HUES6 (cell line): ENCODE results near the gene PARP15.
"Not testable (repeated sequence)": the region's sequence is repeated elsewhere in the genome, so short reads cannot be mapped to it uniquely, and the experiment has no call there.

Experiments used
- H3K27ac ChIP-seq: 2 replicates; pipeline ENCODE4 v1.7.0; 2013; ENCODE audit warnings: low read depth, mild to moderate bottlenecking, low read length, inconsistent platforms
- H3K27me3 ChIP-seq: 2 replicates; pipeline ENCODE4 v1.6.1; 2013; ENCODE audit warnings: low read length; ENCODE audit not compliant: control insufficient read depth, insufficient read depth
- H3K36me3 ChIP-seq: 2 replicates; pipeline ENCODE4 v1.6.1; 2013; ENCODE audit warnings: low read length; ENCODE audit not compliant: control insufficient read depth, insufficient read depth
- H3K4me1 ChIP-seq: 2 replicates; pipeline ENCODE4 v1.6.1; 2013; ENCODE audit warnings: low read length; ENCODE audit not compliant: control insufficient read depth, insufficient read depth
- H3K4me3 ChIP-seq: 2 replicates; pipeline ENCODE4 v1.5.1; 2013; ENCODE audit warnings: low read depth, low read length
- H3K9ac ChIP-seq: one replicate; pipeline ENCODE4 v1.6.1; 2013; ENCODE audit warnings: mild to moderate bottlenecking, low read length
- H3K9me3 ChIP-seq: 2 replicates; pipeline ENCODE4 v1.6.1; 2013; ENCODE audit warnings: low read depth, low read length; ENCODE audit not compliant: control insufficient read depth, insufficient read depth

Gene PARP15

DNA sequence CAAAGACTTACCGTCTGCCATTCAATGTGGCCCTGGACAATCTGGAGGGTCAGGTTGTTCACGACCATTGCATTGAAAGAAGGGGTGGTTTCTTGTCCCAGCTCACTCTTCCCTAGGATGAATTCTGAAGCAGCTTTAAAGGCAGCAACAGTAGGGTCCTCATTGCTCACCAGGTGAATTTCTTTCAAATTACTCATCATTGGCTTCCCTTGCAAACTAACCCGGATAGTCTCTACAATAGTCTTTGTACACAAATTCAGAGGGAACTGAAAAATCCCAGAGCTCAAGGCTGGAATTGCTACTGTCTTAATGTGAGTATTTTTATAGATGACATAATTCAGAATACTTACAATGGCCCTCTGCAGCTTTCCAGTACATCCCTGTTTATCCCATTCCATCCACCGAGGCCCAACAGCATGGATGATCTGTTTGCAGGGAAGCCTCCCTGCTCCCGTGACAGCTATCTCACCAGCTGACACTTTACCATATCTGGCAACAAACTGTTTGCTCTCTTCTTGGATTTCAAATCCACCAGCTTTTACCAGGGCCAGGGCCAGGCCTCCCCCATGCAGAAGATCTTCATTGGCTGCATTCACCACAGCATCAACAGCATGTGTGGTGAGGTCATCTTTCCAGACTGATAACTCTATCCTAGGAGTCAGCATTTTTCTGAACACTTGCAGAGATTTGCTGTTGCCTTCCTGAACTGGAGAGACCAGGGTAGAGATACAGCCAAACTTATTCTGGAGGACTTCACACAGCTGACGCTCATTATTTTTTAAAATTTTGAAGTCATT is 22.0 kb upstream of the PARP15 start:
- H3K4me1 ChIP-seq, result peaks cover 14% of the 10 kb centered on the region
- no peaks in the 10 kb centered on the region for H3K27me3 ChIP-seq
- no peak overlapping the region for H3K9ac ChIP-seq
- no peaks in the 10 kb centered on the region for H3K9me3 ChIP-seq
- H3K36me3 ChIP-seq, result no peaks in the 10 kb centered on the region
- no peak overlapping the region for H3K27ac ChIP-seq
- H3K4me3 ChIP-seq, result no peak overlapping the region

GRCh38 chr3:122557356-122557755 is 20.1 kb upstream of the PARP15 start:
- Histone ChIP-seq H3K27ac (no peak overlapping the region), H3K36me3 (no peaks in the 10 kb centered on the region), H3K4me3 (no peak overlapping the region), H3K9me3 (no peaks in the 10 kb centered on the region), H3K4me1 (peaks cover 14% of the 10 kb centered on the region), H3K9ac (no peak overlapping the region), H3K27me3 (no peaks in the 10 kb centered on the region)

- Histone ChIP-seq H3K4me3 (no peak overlapping the region), H3K36me3 (no peaks in the 10 kb centered on the region), H3K27ac (no peak overlapping the region)
Observed at GRCh38 chr3:122558605-122559004, 18.8 kb upstream of the PARP15 start.

DNA sequence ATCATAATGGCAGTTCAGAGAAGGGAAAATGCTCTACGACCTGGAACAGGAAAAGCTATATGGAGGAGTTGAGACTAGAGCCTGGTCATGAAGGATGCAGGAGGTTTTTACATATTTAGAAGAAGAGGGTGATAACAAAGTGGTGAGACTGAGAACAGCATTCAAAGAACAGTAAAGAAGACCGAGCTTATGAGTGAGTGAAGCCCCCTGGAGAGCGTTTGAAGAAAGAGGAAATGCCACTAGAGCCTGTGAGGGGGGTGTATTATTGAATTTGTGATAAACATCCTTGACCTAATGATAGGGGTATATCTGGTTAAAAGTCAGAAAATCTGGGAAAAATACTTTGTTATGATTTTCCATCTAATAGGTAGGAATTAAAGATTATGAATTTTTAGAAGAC is 17.5 kb upstream of the PARP15 start:
- Histone ChIP-seq H3K27ac (no peak overlapping the region), H3K9me3 (no peaks in the 10 kb centered on the region), H3K9ac (no peak overlapping the region), H3K27me3 (no peaks in the 10 kb centered on the region), H3K36me3 (no peaks in the 10 kb centered on the region), H3K4me1 (peaks cover 22% of the 10 kb centered on the region), H3K4me3 (no peak overlapping the region)

More at GRCh38 chr3:122558605-122559004, 18.8 kb upstream of the PARP15 start:
- H3K9me3 ChIP-seq, result no peaks in the 10 kb centered on the region
- H3K9ac ChIP-seq, result no peak overlapping the region
- H3K27me3 ChIP-seq, result no peaks in the 10 kb centered on the region
- peaks cover 16% of the 10 kb centered on the region for H3K4me1 ChIP-seq

- Histone ChIP-seq H3K36me3 (no peaks in the 10 kb centered on the region), H3K4me3 (no peak overlapping the region), H3K27me3 (no peaks in the 10 kb centered on the region), H3K4me1 (peaks cover 16% of the 10 kb centered on the region), H3K27ac (no peak overlapping the region), H3K9me3 (no peaks in the 10 kb centered on the region), H3K9ac (no peak overlapping the region)
Observed at GRCh38 chr3:122560680-122561079, 16.8 kb upstream of the PARP15 start.

DNA sequence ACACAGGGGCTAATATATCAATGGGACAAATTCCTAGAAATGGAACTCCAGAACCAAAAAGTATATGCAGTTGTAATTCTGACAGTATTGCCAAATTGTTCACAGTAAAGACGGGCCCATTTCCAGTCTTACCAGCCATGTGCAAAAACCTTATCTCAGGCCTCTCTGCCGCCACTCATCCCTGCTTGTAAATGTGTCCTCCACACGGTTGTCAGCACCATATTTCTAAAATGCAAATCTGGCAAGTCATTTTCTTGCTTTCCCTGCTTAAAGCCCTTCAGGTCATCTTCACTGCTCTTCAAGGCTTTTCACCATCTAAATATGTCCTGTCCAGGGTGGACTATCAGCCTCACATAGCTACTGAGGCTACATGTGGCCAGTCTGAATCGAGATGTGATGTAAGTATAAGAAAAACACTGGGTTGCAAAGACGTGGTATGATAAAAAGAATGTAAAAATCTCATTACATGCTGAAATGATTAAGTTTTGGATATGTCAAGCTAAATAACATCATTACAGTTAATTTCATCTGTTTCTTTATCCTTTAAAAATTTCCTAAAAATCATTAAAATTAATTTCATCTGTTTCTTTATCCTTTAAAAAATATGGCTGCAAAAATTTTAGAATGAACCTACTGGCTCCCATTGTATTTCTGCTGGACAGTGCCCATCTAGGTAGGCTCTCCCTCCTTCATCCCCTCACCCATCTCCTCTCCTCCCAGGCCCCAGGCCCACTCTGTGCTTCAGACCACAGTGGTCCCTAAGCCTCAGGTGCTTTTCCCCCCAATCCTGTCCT is 14.3 kb upstream of the PARP15 start:
- H3K4me3 ChIP-seq, result peak overlapping the region; percentile 71
- no peak overlapping the region for H3K9ac ChIP-seq
- H3K27ac ChIP-seq, result no peak overlapping the region
- H3K27me3 ChIP-seq, result no peaks in the 10 kb centered on the region
- no peaks in the 10 kb centered on the region for H3K36me3 ChIP-seq
- H3K4me1 ChIP-seq, result peaks cover 15% of the 10 kb centered on the region
- no peaks in the 10 kb centered on the region for H3K9me3 ChIP-seq

DNA sequence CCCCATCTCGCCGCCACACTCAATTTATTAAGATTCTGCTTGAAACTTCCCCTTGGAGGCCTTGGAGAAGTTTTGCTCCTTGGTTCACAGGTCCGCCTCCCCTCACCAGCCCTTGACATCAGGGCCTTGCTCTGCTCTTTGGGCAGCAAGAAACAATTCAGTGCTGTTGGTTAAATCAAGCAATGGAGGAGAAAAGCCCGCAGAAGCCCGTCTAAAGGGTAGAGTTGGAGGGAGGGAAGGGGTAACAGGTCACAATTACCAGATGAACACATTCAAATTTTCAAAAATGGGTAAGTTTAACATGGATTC is 13.8 kb upstream of the PARP15 start:
- Histone ChIP-seq H3K27ac (no peak overlapping the region), H3K4me3 (peak overlapping the region; percentile 71), H3K36me3 (no peaks in the 10 kb centered on the region), H3K9me3 (no peaks in the 10 kb centered on the region), H3K27me3 (no peaks in the 10 kb centered on the region), H3K9ac (peak overlapping the region; percentile 47), H3K4me1 (peaks cover 15% of the 10 kb centered on the region)

DNA sequence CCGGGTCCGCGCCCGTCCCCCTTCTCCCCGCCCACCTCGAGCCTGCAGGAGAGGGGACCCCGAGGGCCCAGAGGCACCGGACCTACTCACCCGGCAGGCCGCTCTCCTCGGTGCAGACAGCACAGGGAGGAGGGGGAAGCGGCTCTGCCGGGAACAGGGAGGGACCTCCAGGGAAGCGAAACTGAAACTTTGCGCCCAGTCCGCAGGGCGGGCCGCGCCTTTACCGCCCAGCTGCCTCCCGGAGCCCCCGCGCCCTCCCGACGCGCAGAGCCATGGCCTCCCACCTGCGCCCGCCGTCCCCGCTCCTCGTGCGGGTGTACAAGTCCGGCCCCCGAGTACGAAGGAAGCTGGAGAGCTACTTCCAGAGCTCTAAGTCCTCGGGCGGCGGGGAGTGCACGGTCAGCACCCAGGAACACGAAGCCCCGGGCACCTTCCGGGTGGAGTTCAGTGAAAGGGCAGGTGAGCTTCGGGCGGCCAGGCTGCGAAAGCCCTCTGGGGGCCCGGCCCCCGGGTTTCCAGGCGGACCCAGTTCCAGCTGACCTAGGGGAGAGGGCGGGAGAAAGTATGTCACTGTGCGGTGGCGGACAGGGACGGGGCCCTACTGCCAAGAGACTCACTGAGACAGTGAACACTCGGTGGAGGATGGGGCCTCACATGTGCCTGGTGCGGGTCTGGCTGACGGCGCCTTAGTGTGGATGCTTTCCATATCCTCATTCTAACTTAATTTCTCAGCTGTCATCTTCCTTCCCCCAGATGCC is 13.1 kb upstream of the PARP15 start, which contains the start of the genes DTX3L and PARP9:
Gene DTX3L, plus strand, starts transcription at position 184 of the 758 bp plus-strand sequence. Its CDS starts 89 bp downstream, at position 273.
Gene PARP9, minus strand, starts transcription at position 146 of the 758 bp plus-strand sequence. CDS start 4,680 bp downstream, outside the sequence.
- Histone ChIP-seq H3K27me3 (no peaks in the 10 kb centered on the region), H3K36me3 (no peaks in the 10 kb centered on the region), H3K9ac (peak within 1 kb of the TSS; percentile 47), H3K9me3 (no peaks in the 10 kb centered on the region), H3K4me3 (peak within 1 kb of the TSS; percentile 71), H3K27ac (no peak within 1 kb of the TSS), H3K4me1 (peaks cover 15% of the 10 kb centered on the region)

DNA sequence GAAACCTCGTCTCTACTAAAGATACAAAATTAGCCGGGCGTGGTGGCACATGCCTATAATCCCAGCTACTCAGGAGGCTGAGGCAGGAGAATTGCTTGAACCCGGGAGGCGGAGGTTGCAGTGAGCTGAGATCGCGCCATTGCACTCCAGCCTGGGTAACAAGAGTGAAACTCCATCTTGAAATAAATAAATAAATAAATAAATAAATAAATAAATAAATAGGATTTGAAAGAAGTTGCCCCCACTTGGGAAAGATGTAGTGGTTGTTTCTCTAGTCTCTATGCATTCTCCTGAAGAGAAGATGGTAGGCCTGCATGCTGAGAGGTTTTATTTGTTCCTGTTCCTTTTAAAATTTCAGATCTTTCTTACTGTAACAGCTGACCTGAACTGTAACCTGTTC is 9.3 kb upstream of the PARP15 start:
- not testable (repeated sequence) for H3K36me3 ChIP-seq, H3K9me3 ChIP-seq, H3K4me3 ChIP-seq, H3K27me3 ChIP-seq, H3K27ac ChIP-seq, H3K9ac ChIP-seq, H3K4me1 ChIP-seq

GRCh38 chr3:122568755-122569154 is 8.7 kb upstream of the PARP15 start:
- Histone ChIP-seq H3K9ac (no peak overlapping the region), H3K27me3 (no peaks in the 10 kb centered on the region)

More at GRCh38 chr3:122568755-122569154, 8.7 kb upstream of the PARP15 start:
- no peak overlapping the region for H3K4me3 ChIP-seq
- no peaks in the 10 kb centered on the region for H3K9me3 ChIP-seq
- peaks cover 10% of the 10 kb centered on the region for H3K4me1 ChIP-seq
- no peaks in the 10 kb centered on the region for H3K36me3 ChIP-seq
- no peak overlapping the region for H3K27ac ChIP-seq
